ENCODE data around the gene USP3. TPM values are rescaled to one million over a fixed set of nuclear protein-coding genes. Genes with fewer than 3 reads are reported as not detected.

The USP3 gene
- total and polyA plus RNA-seq, 2 of the 4 experiments (the other 2 are of a cell fraction) = 17.3 to 52.3 TPM

GRCh38 chr15:63517202-63517601 is 12.8 kb downstream of the USP3 start:
- H3K27me3 ChIP-seq (ENCODE audit: control insufficient read depth, insufficient read depth, low read length) = no peaks in the 10 kb centered on the region
- in situ Hi-C loops (cut with MboI; ENCODE audit: low sequenced_read_pairs) (no loop called here), intact Hi-C loops (cut with micrococcal nuclease) (no loop called here), dilution Hi-C loops (cut with HindIII; ENCODE audit: low sequenced_read_pairs, unreplicated experiment) (no loop called here)
- BruUV-seq (replicated peaks) = no TSS peak
- no peak overlapping the region for H4K8ac ChIP-seq (ENCODE audit: low read depth in 2 of 2, low read length in 2 of 2)
- no peak overlapping the region for H3K23ac ChIP-seq (ENCODE audit: low read depth, low read length)
- no peak overlapping the region for H3K27ac ChIP-seq (ENCODE audit: insufficient read depth, low read length)
- ATAC-seq (ENCODE audit: low read depth) (no peak), DNase-seq (no peak)
- ChIA-PET CTCF (no interaction called here), POLR2A (ENCODE audit: unreplicated experiment) (no interaction called here)
- no peak overlapping the region for H2BK15ac ChIP-seq (ENCODE audit: low read depth, low read length)
- no peak overlapping the region for H2AK9ac ChIP-seq (replicated peaks; ENCODE audit: low read depth, low read length, poor library complexity)
- H3K14ac ChIP-seq (replicated peaks; ENCODE audit: low read depth, low read length) = no peak overlapping the region
- peak overlapping the region; percentile 48; the same call in 1 of the 2 replicates for H2AK5ac ChIP-seq (ENCODE audit: low read depth, low read length)
- no peak overlapping the region for H3K4me2 ChIP-seq (ENCODE audit: low read depth, low read length)
- H4K20me1 ChIP-seq (ENCODE audit: insufficient read depth, low read length) = peaks cover 36% of the 10 kb centered on the region
- H3K79me1 ChIP-seq (ENCODE audit: low read depth in 1 of 2, low read length in 2 of 2) = peaks cover 23 to 68% of the 10 kb centered on the region in 2 experiments
- no peak overlapping the region for H3K4ac ChIP-seq (ENCODE audit: low read depth, low read length)
- no peak overlapping the region for H2BK20ac ChIP-seq (ENCODE audit: low read depth, low read length)
- H3K36me3 ChIP-seq (ENCODE audit: control insufficient read depth, insufficient read depth, low read length) = no peaks in the 10 kb centered on the region
- no peak overlapping the region for H4K5ac ChIP-seq (ENCODE audit: low read depth, low read length)
- no peak overlapping the region for H2BK5ac ChIP-seq (ENCODE audit: low read depth, low read length, poor library complexity, severe bottlenecking)
- H2BK120ac ChIP-seq (ENCODE audit: low read depth, low read length) = no peak overlapping the region
- no peak overlapping the region for H3K4me3 ChIP-seq (ENCODE audit: insufficient read depth, low read depth, low read length)
- no peak for TF ChIP-seq ELK1 (IDR thresholded peaks at IDR 0.05; ENCODE audit: borderline replicate concordance, low read depth, low read length)
- no peak for TF ChIP-seq NFE2L2 (IDR thresholded peaks at IDR 0.05; ENCODE audit: low read depth, low read length)
- TF ChIP-seq MAZ (IDR thresholded peaks at IDR 0.05; ENCODE audit: borderline replicate concordance, low read depth, low read length) = no peak
- no peak overlapping the region for H3K18ac ChIP-seq (ENCODE audit: low read depth, low read length)
- no peak overlapping the region for H2AFZ ChIP-seq (replicated peaks; ENCODE audit: low read length, poor library complexity)
- H3K9me3 ChIP-seq (ENCODE audit: control insufficient read depth, insufficient read depth, low read length) = no peaks in the 10 kb centered on the region
- H4K91ac ChIP-seq (ENCODE audit: insufficient read depth, low read depth, low read length) = no peak overlapping the region
- H3K56ac ChIP-seq (ENCODE audit: extremely low read depth, insufficient read depth, low read length) = no peak overlapping the region
- peaks cover 7% of the 10 kb centered on the region; the same call in 1 of the 2 replicates for H3K9me1 ChIP-seq (ENCODE audit: insufficient read depth, low read length)
- peaks cover 13% of the 10 kb centered on the region for H3K4me1 ChIP-seq (ENCODE audit: control insufficient read depth, insufficient read depth, low read length)
- no peak overlapping the region for H3K9ac ChIP-seq (ENCODE audit: low read depth, low read length)
